Activated T-cell treated with anti-CD3 and anti-CD28 coated beads, Interleukin-2, amount 50 U/mL, for 4 hours (primary cell): ENCODE data around the gene HOXA10. TPM values are rescaled to one million over a fixed set of nuclear protein-coding genes. Genes with fewer than 3 reads are reported as not detected.
A peak's percentile ranks its signal among the peaks of the same experiment; 100 is the strongest.

Experiments used
- ATAC-seq, 2 donors: fragments of 200-7000 bp; cut with Tn5 transposase; one replicate each; pipeline ENCODE4 v1.10.0; 2021
- DNase-seq: peaks from one replicate; pipeline ENCODE4 v3.0.0-alpha.2; 2020
- H3K27me3 Mint-ChIP-seq: one replicate; pipeline ENCODE4 v1.8.0; 2021; ENCODE audit warnings: low read depth, mixed read lengths
- H3K36me3 Mint-ChIP-seq: one replicate; pipeline ENCODE4 v1.8.0; 2022; ENCODE audit warnings: mixed read lengths; ENCODE audit not compliant: insufficient read depth
- H3K4me1 Mint-ChIP-seq: one replicate; pipeline ENCODE4 v1.8.0; 2021; ENCODE audit warnings: low read depth, mixed read lengths
- H3K4me3 Mint-ChIP-seq: one replicate; pipeline ENCODE4 v1.8.0; 2021; ENCODE audit warnings: mild to moderate bottlenecking, moderate library complexity, mixed read lengths
- H3K9me3 Mint-ChIP-seq: one replicate; pipeline ENCODE4 v1.8.0; 2021; ENCODE audit warnings: mixed read lengths
- total RNA-seq, 3 donors: library from RNA; stranded (reverse); gene quantifications; one replicate each; pipeline ENCODE4 v1.2.1, GENCODE V29; 2021

HOXA10 gene
- total RNA-seq, 3 donors from 2014 or later = 0.08 to 0.14 (median 0.10) TPM

GRCh38 chr7:27172315-27172774 lies 1.8 kb downstream of the HOXA10 start:
- peak overlapping the region; percentile 64 for H3K4me3 Mint-ChIP-seq
- no peaks in the 10 kb centered on the region for H3K36me3 Mint-ChIP-seq
- no peak for DNase-seq
- no peak for ATAC-seq
- peaks cover 75% of the 10 kb centered on the region for H3K27me3 Mint-ChIP-seq
- H3K4me1 Mint-ChIP-seq = peaks cover 24% of the 10 kb centered on the region
- H3K9me3 Mint-ChIP-seq = no peaks in the 10 kb centered on the region

GRCh38 chr7:27171637-27172314 lies 2.3 kb downstream of the HOXA10 start:
- Mint-ChIP-seq H3K36me3 (no peaks in the 10 kb centered on the region), H3K4me1 (peaks cover 27% of the 10 kb centered on the region), H3K4me3 (peak overlapping the region; percentile 64), H3K9me3 (no peaks in the 10 kb centered on the region), H3K27me3 (peaks cover 76% of the 10 kb centered on the region)
- DNase-seq (no peak), ATAC-seq (no peak)

- no peaks in the 10 kb centered on the region for H3K36me3 Mint-ChIP-seq
- no peak overlapping the region for H3K4me3 Mint-ChIP-seq
- ATAC-seq (no peak), DNase-seq (no peak)
- no peaks in the 10 kb centered on the region for H3K9me3 Mint-ChIP-seq
- H3K27me3 Mint-ChIP-seq = peaks cover 76% of the 10 kb centered on the region
- peaks cover 28% of the 10 kb centered on the region for H3K4me1 Mint-ChIP-seq
Measured at GRCh38 chr7:27171325-27171636, 2.8 kb downstream of the HOXA10 start.

- no peaks in the 10 kb centered on the region for H3K9me3 Mint-ChIP-seq
- no peak overlapping the region for H3K4me3 Mint-ChIP-seq
- no peak for DNase-seq
- H3K36me3 Mint-ChIP-seq = no peaks in the 10 kb centered on the region
- ATAC-seq = no peak
- peaks cover 31% of the 10 kb centered on the region for H3K4me1 Mint-ChIP-seq
- H3K27me3 Mint-ChIP-seq = peaks cover 74% of the 10 kb centered on the region
Measured at GRCh38 chr7:27170426-27171324, 3.4 kb downstream of the HOXA10 start.

- Mint-ChIP-seq H3K9me3 (no peaks in the 10 kb centered on the region), H3K36me3 (no peaks in the 10 kb centered on the region), H3K4me1 (peaks cover 31% of the 10 kb centered on the region), H3K27me3 (peaks cover 71% of the 10 kb centered on the region), H3K4me3 (no peak overlapping the region)
- ATAC-seq (no peak), DNase-seq (no peak)
Measured at GRCh38 chr7:27169658-27170425, 4.3 kb downstream of the HOXA10 start.

- no peaks in the 10 kb centered on the region for H3K36me3 Mint-ChIP-seq
- peaks cover 34% of the 10 kb centered on the region for H3K4me1 Mint-ChIP-seq
- H3K9me3 Mint-ChIP-seq = no peaks in the 10 kb centered on the region
- no peak for ATAC-seq
- H3K27me3 Mint-ChIP-seq = peaks cover 79% of the 10 kb centered on the region
- DNase-seq = no peak
- H3K4me3 Mint-ChIP-seq = peak overlapping the region; percentile 34
Measured at GRCh38 chr7:27168265-27168947, 5.7 kb downstream of the HOXA10 start.

GRCh38 chr7:27167916-27168264 lies 6.2 kb downstream of the HOXA10 start:
- Mint-ChIP-seq H3K4me3 (no peak overlapping the region), H3K27me3 (peaks cover 81% of the 10 kb centered on the region), H3K4me1 (peaks cover 34% of the 10 kb centered on the region), H3K9me3 (no peaks in the 10 kb centered on the region), H3K36me3 (no peaks in the 10 kb centered on the region)
- DNase-seq = no peak
- no peak for ATAC-seq

GRCh38 chr7:27166531-27167505 lies 7.3 kb downstream of the HOXA10 start:
- Mint-ChIP-seq H3K27me3 (peaks cover 81% of the 10 kb centered on the region), H3K4me3 (peak overlapping the region; percentile 35), H3K9me3 (no peaks in the 10 kb centered on the region), H3K36me3 (no peaks in the 10 kb centered on the region), H3K4me1 (peaks cover 27% of the 10 kb centered on the region)
- no peak for DNase-seq
- ATAC-seq = no peak

- H3K36me3 Mint-ChIP-seq = no peaks in the 10 kb centered on the region
- peaks cover 27% of the 10 kb centered on the region for H3K4me1 Mint-ChIP-seq
- H3K4me3 Mint-ChIP-seq = peak overlapping the region; percentile 53
- ATAC-seq (no peak), DNase-seq (no peak)
- H3K9me3 Mint-ChIP-seq = no peaks in the 10 kb centered on the region
- H3K27me3 Mint-ChIP-seq = peaks cover 77% of the 10 kb centered on the region
Measured at GRCh38 chr7:27165996-27166530, 8.1 kb downstream of the HOXA10 start.

GRCh38 chr7:27165089-27165995 lies 8.8 kb downstream of the HOXA10 start, which contains the start of gene HOXA9:
HOXA9 (minus strand) TSS chr7:27165537; CDS start chr7:27165457, 80 bp downstream.
- ATAC-seq (no peak), DNase-seq (no peak)
- H3K36me3 Mint-ChIP-seq = no peaks in the 10 kb centered on the region
- H3K9me3 Mint-ChIP-seq = no peaks in the 10 kb centered on the region
- H3K4me3 Mint-ChIP-seq = peak within 1 kb of the TSS; percentile 53
- H3K4me1 Mint-ChIP-seq = peaks cover 28% of the 10 kb centered on the region
- H3K27me3 Mint-ChIP-seq = peaks cover 74% of the 10 kb centered on the region

GRCh38 chr7:27164367-27165088 lies 9.6 kb downstream of the HOXA10 start:
- Mint-ChIP-seq H3K4me1 (peaks cover 25% of the 10 kb centered on the region), H3K27me3 (peaks cover 75% of the 10 kb centered on the region), H3K9me3 (no peaks in the 10 kb centered on the region), H3K4me3 (no peak overlapping the region), H3K36me3 (no peaks in the 10 kb centered on the region)
- ATAC-seq (no peak), DNase-seq (no peak)

- ATAC-seq (no peak), DNase-seq (no peak)
- Mint-ChIP-seq H3K36me3 (no peaks in the 10 kb centered on the region), H3K4me1 (peaks cover 24% of the 10 kb centered on the region), H3K4me3 (no peak overlapping the region), H3K9me3 (no peaks in the 10 kb centered on the region), H3K27me3 (peaks cover 79% of the 10 kb centered on the region)
Measured at GRCh38 chr7:27164045-27164366, 10.1 kb downstream of the HOXA10 start.
